ENCODE results near the gene MED17. TPM values are rescaled to one million over a fixed set of nuclear protein-coding genes. Genes with fewer than 3 reads are reported as not detected.
"Not testable (repeated sequence)": the region's sequence is repeated elsewhere in the genome, so short reads cannot be mapped to it uniquely, and the experiment has no call there.

Gene MED17
- total RNA-seq, 1 experiment from 2014 or later: 29.0 TPM

GRCh38 chr11:93745005-93745755 lies 38.9 kb upstream of the MED17 start:
- not testable (repeated sequence) for DNase-seq, H3K4me3 ChIP-seq

DNA sequence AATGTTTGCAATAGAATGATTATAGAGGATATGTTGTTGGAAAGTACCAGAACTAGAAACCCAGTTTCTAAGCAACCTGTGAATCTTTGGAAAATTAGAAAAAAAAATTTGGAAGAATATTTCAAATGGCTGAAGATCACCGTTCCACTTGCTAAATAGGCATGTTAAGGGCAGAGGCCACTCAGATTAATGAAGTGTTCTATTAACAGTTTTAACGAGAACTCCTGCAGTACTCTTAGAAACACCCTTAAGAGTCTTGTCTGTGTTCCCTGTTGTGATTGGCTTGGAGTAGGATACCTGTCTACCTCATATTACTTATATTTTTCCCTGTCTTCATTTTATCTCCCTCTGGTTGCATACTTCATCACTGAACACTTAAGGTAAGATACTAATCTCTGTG lies 38.0 kb upstream of the MED17 start:
- no peak for DNase-seq
- Histone ChIP-seq H3K36me3 (no peaks in the 10 kb centered on the region; the same call in 1 of the 2 replicates), H3K4me1 (no peaks in the 10 kb centered on the region)

More at GRCh38 chr11:93745005-93745755, 38.9 kb upstream of the MED17 start:
- not testable (repeated sequence) for H3K27ac ChIP-seq; H3K36me3 ChIP-seq; H3K27me3 ChIP-seq; H3K4me1 ChIP-seq; H3K9me3 ChIP-seq (replicated peaks)

GRCh38 chr11:93747122-93747521 lies 37.0 kb upstream of the MED17 start:
- Histone ChIP-seq H3K27me3 (no peaks in the 10 kb centered on the region), H3K27ac (no peak overlapping the region)
- no peak for DNase-seq

More for the DNA sequence above, 38.0 kb upstream of the MED17 start:
- H3K27me3 ChIP-seq: no peaks in the 10 kb centered on the region
- no peaks in the 10 kb centered on the region for H3K9me3 ChIP-seq (replicated peaks)
- H3K27ac ChIP-seq: no peak overlapping the region
- H3K4me3 ChIP-seq: no peak overlapping the region

DNA sequence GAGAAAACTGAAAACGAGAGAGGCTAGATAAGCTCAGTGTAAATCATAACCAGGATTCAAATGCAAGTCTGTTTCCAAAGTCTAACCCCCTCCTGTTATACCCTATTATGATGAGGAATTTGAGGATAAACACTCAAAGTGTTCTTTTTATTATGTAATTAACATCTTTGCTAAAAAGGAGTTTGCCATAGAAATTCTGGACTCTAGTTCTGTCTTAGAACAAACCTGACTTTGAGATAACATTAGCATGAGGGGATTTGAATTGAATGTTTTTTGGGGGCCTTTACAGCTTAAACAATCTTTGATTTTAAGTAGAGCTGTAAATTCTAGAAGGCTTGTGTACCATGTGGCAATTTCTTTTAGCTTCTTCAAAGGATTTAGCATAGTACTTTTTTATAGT lies 33.1 kb upstream of the MED17 start:
- H3K4me3 ChIP-seq: no peak overlapping the region
- no peak for DNase-seq

More at GRCh38 chr11:93747122-93747521, 37.0 kb upstream of the MED17 start:
- no peaks in the 10 kb centered on the region for H3K4me1 ChIP-seq
- no peaks in the 10 kb centered on the region for H3K9me3 ChIP-seq (replicated peaks)
- H3K36me3 ChIP-seq: no peaks in the 10 kb centered on the region
- no peak overlapping the region for H3K4me3 ChIP-seq

GRCh38 chr11:93753241-93753640 lies 30.8 kb upstream of the MED17 start:
- Histone ChIP-seq H3K27me3 (no peaks in the 10 kb centered on the region), H3K4me3 (no peak overlapping the region), H3K27ac (no peak overlapping the region), H3K4me1 (no peaks in the 10 kb centered on the region), H3K9me3 (replicated peaks) (no peaks in the 10 kb centered on the region), H3K36me3 (peaks cover 2% of the 10 kb centered on the region; the same call in 1 of the 2 replicates)
- DNase-seq: no peak

More for the DNA sequence above, 33.1 kb upstream of the MED17 start:
- H3K27me3 ChIP-seq: no peaks in the 10 kb centered on the region
- no peaks in the 10 kb centered on the region for H3K4me1 ChIP-seq
- peaks cover 2% of the 10 kb centered on the region; the same call in 1 of the 2 replicates for H3K36me3 ChIP-seq
- no peaks in the 10 kb centered on the region for H3K9me3 ChIP-seq (replicated peaks)
- no peak overlapping the region for H3K27ac ChIP-seq

DNA sequence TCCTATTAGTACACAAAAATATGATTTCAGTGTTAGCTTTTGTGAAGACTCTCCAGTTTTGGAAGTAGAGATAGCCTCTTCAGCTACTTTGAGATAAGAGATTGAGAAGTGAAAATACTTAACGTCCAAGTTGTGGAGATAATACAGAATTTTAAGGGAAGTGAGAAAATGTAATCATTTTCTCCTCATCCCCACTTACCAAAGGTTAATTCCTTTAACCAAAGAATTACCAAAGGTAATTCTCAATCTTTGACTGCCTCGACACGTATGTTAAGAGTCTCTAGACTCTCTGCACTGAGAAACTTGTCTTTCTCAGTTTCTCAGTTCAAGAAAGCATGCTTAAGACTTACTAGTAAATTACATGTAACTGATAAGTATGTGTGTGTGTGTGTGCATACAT lies 27.3 kb upstream of the MED17 start:
- H3K27ac ChIP-seq: no peak overlapping the region
- H3K4me1 ChIP-seq: no peaks in the 10 kb centered on the region
- no peak overlapping the region for H3K4me3 ChIP-seq
- DNase-seq: no peak
- H3K27me3 ChIP-seq: no peaks in the 10 kb centered on the region
- H3K36me3 ChIP-seq: peaks cover 2% of the 10 kb centered on the region; the same call in 1 of the 2 replicates
- H3K9me3 ChIP-seq (replicated peaks): no peaks in the 10 kb centered on the region

DNA sequence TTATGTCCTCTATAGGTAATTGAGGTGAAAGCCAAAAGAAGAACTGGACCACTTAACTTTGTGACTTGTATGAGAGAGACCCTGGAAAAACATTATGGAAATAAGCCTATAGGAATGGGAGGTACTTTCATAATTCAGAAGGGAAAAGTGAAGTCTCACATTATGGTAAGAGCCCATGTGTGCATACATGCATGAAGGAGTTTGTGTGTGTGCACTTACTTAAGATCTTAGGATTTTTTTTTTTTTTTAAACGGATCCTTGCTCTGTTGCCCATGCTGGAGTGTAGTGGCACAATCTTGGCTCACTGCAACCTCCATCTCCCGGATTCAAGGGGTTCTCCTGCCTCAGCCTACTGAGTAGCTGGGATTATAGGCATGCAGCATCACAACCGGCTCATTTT lies 26.8 kb upstream of the MED17 start:
- no peak for DNase-seq
- H3K9me3 ChIP-seq (replicated peaks): no peaks in the 10 kb centered on the region
- H3K27ac ChIP-seq: no peak overlapping the region
- peaks cover 2% of the 10 kb centered on the region; the same call in 1 of the 2 replicates for H3K36me3 ChIP-seq
- no peaks in the 10 kb centered on the region for H3K27me3 ChIP-seq
- H3K4me3 ChIP-seq: no peak overlapping the region
- no peaks in the 10 kb centered on the region for H3K4me1 ChIP-seq

- no peaks in the 10 kb centered on the region for H3K4me1 ChIP-seq
- no peak overlapping the region for H3K4me3 ChIP-seq
- H3K27me3 ChIP-seq: no peaks in the 10 kb centered on the region
- H3K9me3 ChIP-seq (replicated peaks): no peaks in the 10 kb centered on the region
- peaks cover 2% of the 10 kb centered on the region; the same call in 1 of the 2 replicates for H3K36me3 ChIP-seq
- H3K27ac ChIP-seq: no peak overlapping the region
- no peak for DNase-seq
Measured at GRCh38 chr11:93757924-93758865, 25.9 kb upstream of the MED17 start.

- not testable (repeated sequence) for H3K27me3 ChIP-seq; DNase-seq; H3K36me3 ChIP-seq; H3K4me3 ChIP-seq; H3K9me3 ChIP-seq (replicated peaks); H3K4me1 ChIP-seq; H3K27ac ChIP-seq
Measured at GRCh38 chr11:93759123-93759522, 25.0 kb upstream of the MED17 start.

- no peak for DNase-seq
- Histone ChIP-seq H3K4me1 (no peaks in the 10 kb centered on the region), H3K27ac (no peak overlapping the region), H3K36me3 (no peaks in the 10 kb centered on the region), H3K9me3 (replicated peaks) (no peaks in the 10 kb centered on the region), H3K27me3 (no peaks in the 10 kb centered on the region), H3K4me3 (no peak overlapping the region)
Measured at GRCh38 chr11:93761910-93762309, 22.2 kb upstream of the MED17 start.

GRCh38 chr11:93765551-93765950 lies 18.5 kb upstream of the MED17 start:
- Histone ChIP-seq H3K27ac (no peak overlapping the region), H3K9me3 (replicated peaks) (no peaks in the 10 kb centered on the region), H3K27me3 (no peaks in the 10 kb centered on the region), H3K4me3 (no peak overlapping the region), H3K36me3 (no peaks in the 10 kb centered on the region), H3K4me1 (no peaks in the 10 kb centered on the region)
- DNase-seq: no peak

DNA sequence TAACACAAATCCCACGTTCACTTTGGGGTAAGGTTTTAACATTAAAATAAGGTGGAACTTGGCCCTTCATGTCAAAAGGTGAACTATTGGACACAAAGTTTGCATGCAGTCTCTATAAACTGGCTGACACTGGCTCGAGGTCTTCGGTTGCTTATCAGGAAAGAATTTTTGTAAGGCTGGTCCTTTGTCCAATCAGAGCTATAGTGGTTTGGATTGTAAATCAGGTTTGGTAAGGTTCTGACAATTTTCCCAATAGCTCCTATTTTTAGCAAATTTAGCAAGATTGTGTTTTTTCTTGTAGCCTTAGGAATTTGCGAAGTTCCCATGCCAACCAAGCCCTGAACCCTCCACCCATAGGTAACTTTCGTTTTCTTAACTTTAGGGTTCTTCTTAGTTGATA lies 17.6 kb upstream of the MED17 start:
- H3K27ac ChIP-seq: no peak overlapping the region
- no peaks in the 10 kb centered on the region for H3K36me3 ChIP-seq
- no peaks in the 10 kb centered on the region for H3K9me3 ChIP-seq (replicated peaks)
- H3K27me3 ChIP-seq: no peaks in the 10 kb centered on the region
- H3K4me1 ChIP-seq: no peaks in the 10 kb centered on the region
- DNase-seq: no peak
- H3K4me3 ChIP-seq: no peak overlapping the region

DNA sequence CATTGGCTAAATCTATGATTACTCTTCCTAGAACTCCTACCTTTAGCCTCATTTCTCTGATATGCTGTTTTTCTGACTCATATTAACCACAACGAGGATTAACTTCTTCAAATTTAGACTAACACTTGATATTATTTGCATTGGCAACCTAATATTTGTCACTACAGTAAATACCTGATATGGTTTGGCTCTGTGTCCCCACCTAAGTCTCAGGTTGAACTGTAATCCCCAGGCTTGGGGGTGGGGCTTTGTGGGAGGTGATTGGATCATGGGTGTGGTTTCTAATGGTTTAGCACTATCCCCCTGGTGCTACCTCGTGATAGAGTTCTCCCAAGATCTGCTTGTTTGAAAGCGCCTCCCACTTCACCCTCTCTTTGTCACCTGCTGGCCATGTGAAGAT lies 17.1 kb upstream of the MED17 start:
- no peak overlapping the region for H3K27ac ChIP-seq
- no peak overlapping the region for H3K4me3 ChIP-seq
- no peaks in the 10 kb centered on the region for H3K27me3 ChIP-seq
- H3K4me1 ChIP-seq: no peaks in the 10 kb centered on the region
- no peaks in the 10 kb centered on the region for H3K9me3 ChIP-seq (replicated peaks)
- H3K36me3 ChIP-seq: no peaks in the 10 kb centered on the region
- DNase-seq: no peak

- Histone ChIP-seq H3K27ac (no peak overlapping the region), H3K36me3 (no peaks in the 10 kb centered on the region), H3K27me3 (no peaks in the 10 kb centered on the region), H3K4me3 (no peak overlapping the region), H3K9me3 (replicated peaks) (no peaks in the 10 kb centered on the region), H3K4me1 (no peaks in the 10 kb centered on the region)
- DNase-seq: no peak
Measured at GRCh38 chr11:93770160-93770559, 13.9 kb upstream of the MED17 start.

- no peak for DNase-seq
- no peaks in the 10 kb centered on the region for H3K9me3 ChIP-seq (replicated peaks)
- no peak overlapping the region for H3K4me3 ChIP-seq
- no peaks in the 10 kb centered on the region for H3K36me3 ChIP-seq
- H3K27ac ChIP-seq: no peak overlapping the region
- no peaks in the 10 kb centered on the region for H3K27me3 ChIP-seq
- no peaks in the 10 kb centered on the region for H3K4me1 ChIP-seq
Measured at GRCh38 chr11:93772123-93772522, 12.0 kb upstream of the MED17 start.
